Iris pigment epithelial cell (primary cell): ENCODE measurements around the gene SLC9A2.

Experiments
- DNase-seq: peaks from one replicate; pipeline ENCODE4 v3.0.0-alpha.2; 2011; ENCODE audit warnings: low read depth

The SLC9A2 gene

DNA sequence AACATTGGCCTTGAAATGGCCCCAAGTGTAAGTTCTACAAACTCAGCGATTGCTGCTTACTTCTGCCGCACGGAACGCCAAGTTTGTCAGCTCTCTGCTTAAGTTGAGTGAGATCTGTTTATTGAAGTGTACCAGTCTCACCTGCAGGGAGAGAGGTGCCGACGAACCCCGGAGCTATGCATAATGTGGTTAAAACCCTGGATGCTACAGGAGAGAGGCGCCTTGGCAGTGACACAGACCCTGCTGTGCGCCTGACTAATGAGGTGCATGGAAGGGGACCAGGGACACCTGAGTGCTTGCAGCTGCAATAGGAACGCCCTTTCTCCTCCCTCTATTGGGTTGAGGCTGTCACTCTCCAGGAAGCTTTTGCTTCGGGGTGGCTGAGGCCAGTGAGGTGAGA is 979 bp downstream of the SLC9A2 start:
- DNase-seq, result no peak

DNA sequence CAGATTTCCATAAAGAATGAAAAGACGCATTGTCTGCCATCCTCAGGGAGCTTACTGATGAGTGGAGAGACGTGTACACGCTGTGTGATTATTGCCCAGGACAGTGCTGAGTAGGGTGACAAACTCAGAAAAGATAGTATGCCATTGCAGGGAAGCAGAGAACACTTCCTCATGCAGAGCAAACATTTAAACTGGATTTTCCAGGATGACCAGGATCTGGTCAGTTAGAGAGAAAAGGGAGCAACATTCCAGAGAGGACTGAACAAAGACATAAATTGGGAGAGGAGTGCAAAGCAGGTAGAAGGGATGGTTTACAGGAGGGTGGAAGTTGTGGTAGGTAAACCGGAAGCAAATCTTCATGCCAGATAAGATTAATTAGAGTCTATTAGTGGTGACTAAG is 2.3 kb downstream of the SLC9A2 start:
- DNase-seq, result no peak

- no peak for DNase-seq
These were observed 3.3 kb downstream of the SLC9A2 start for GRCh38 chr2:102622646-102623045.

- DNase-seq, result no peak
These were observed 11.1 kb downstream of the SLC9A2 start for GRCh38 chr2:102630458-102630857.

DNA sequence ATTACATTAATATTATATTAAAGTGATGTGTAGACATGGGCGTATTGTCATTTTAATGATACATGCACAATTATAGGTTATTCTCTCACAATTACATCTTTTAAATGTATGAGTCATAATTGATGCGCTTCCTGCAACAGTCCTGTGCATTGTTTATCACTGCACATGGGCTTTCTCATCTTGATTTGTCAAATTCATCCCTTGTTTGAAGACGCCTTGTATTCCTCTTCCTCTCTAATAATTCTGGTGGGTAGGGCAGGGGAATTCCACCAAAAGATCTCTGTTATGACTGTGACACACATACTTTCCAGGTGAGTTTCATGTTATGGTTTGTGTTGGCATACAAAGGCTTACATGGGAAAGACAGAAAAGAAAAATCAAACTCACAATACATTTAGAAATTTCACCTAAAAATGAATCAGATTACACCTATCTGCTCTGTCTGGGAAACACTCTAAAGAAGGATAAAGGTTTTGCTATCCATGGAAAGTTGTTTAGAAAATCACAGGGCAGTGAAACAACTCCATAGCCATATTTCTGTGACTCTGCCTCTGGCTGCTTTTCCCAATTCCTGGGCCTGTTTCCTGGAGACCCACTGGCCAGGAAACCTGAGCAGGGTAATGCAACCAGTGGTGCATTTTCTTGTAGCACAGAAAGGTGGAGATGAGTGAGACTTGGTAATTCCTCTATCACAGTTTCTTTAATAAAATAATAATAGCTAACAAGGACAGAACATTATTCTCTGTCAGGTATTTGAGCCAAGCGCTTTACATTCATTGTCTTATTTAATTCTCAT is 13.2 kb downstream of the SLC9A2 start:
- no peak for DNase-seq

DNA sequence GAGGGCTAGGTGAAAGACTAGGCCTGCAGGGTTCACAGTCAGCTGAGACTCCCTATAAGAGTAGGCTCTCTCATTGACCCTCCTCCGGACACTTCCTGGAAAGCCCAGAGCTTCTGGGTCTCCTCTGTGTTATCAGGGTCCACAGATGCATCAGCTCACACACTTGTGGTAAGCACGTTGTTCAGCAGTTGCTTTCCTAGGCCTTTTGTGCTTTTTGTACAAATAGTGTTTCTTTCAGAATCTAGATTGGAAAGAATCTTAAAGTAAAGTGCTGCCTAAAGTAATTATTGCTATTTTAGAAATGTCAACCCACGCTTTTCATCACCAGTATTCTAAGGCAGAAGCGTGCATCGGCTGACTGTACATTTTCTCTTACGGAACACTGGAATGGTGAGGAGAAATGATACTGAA is 15.5 kb downstream of the SLC9A2 start:
- no peak for DNase-seq

DNA sequence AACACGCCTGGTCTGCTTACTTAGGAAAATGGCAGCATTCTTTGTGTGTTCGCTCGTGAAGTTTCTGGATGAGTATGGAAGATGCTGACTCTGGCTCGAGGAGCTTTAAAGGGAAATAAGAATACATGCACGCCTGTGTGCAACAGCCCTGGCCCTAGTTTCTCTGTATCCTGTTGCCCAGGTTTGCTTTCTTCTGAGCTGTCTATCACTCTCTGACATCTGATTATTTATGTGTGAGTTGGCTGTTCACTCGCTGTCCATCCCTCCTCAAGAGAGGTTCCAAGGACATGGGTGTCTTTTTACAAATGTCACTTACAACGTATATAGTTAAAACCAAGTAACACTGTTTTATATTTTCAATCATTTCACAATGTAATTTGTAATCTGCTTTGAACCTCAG is 16.0 kb downstream of the SLC9A2 start:
- no peak for DNase-seq

DNA sequence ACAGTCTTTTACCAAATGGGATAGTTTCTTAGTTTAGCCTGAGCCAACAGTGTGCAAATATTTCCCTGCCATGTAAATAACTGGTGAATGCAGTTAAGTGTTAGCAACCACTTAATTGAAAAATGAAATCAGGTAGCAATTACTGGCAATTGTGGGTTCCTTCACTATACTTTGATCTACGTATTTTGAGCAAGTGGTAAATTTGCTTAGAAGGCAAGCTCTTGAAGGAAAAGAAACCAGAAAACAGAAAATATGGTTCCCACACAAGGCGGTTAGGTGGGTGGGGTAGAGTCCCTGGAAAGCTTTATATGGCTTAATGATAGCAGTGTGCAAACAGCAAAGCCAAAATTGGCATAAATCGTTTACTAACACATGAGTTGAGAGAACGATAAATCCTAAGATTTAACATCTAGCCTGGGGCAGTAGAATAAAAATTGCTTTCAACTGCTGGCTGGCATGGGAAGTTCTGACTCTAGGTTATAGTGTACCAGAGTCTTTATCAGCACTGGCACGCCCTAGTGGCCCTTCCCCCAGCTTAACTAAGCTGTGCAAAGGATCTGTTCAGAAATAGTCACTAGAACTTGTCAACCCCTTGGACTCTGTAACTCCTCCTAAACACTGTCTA is 17.0 kb downstream of the SLC9A2 start:
- DNase-seq, result no peak

GRCh38 chr2:102637358-102637757 is 18.0 kb downstream of the SLC9A2 start:
- no peak for DNase-seq

DNA sequence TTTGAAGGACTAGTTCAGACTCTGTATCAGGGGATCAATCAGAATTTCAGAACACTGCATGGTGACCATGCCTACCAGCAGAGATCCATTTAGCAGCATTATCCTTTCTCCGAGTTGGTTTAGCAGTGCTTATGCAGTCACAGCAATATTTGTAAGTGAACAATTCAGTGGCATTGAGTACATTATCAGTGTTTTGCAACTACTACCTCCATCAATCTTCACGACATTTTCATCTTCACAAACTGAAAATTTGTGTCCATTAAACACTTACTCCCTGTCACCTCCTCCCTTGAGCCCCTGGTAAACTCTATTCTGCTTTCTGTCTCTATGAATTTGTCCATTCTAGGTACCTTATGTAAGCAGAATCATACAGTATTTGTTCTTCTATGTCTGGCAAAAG is 20.1 kb downstream of the SLC9A2 start:
- DNase-seq, result no peak

- DNase-seq, result no peak
These were observed 32.8 kb downstream of the SLC9A2 start for GRCh38 chr2:102652126-102652525.

DNA sequence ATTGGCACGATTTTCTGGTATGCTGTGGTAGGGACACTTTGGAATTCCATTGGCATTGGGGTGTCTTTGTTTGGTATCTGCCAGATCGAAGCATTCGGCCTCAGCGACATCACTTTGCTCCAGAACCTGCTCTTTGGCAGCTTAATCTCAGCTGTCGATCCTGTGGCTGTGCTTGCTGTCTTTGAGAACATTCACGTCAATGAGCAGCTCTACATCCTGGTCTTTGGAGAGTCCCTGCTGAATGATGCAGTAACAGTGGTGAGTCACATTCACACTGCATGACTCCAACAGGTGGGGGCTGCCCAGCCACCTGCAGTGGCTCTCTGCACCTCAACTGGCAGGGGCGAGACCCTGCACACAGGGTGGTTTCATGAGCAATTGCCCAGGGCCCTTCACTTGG is 38.4 kb downstream of the SLC9A2 start:
- DNase-seq, result no peak

DNA sequence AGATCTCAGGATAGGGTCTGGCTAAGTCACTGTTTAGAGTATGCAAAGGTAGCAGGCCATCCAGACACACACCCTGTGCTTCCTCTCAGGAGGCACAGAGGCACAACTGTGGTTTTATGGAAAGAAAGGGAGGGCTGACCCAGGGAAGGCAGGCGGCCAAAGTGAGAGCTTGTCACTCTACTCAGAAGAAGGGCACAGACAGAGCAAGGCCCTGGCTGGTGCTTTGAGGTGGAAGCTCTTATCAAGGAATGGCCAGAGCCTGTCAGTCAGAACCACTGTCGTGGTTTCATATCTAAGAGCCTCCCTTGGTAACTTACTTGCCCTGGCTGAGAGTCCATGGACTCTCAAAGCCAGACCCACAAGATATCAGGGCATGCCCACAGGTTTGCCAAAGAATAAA is 40.7 kb downstream of the SLC9A2 start:
- DNase-seq, result no peak

DNA sequence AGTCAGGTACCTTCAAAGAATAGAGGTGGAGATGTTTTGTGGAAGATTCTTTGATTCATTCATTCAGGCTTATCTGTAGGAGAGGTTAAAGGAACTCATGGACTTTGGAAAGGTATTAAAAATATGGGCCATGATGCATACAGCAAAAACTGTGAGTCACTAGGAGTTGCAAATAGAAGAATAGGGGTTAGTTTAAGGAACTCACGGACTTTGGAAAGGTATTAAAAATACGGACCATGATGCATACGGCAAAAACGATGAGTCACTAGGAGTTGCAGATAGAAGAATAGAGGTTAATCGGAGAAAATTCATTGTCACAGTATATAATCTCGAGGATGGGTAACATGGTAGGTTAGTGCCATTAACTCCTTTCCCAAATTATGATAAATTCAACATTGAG is 41.2 kb downstream of the SLC9A2 start:
- no peak for DNase-seq

- no peak for DNase-seq
These were observed 42.5 kb downstream of the SLC9A2 start for GRCh38 chr2:102661846-102662245.

- no peak for DNase-seq
These were observed 43.5 kb downstream of the SLC9A2 start for GRCh38 chr2:102662833-102663232.

DNA sequence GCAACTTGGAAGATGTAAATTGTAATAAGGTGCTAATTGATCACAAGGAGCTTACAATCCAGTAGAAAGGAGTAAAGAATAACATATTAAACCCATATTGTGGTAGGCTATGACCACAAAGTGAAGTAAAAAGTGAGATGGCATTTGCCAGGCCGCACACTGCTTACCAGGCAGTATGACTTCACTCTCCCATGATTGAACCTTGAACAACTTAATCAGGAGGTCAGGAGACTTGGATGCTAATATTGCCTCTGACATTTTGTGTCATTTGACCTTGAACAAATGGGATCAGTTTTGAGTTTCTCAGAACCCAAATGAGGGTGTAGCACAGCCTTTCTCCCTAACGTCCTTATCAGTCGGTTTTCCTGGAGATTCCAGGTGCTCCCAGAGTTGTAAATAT is 44.0 kb downstream of the SLC9A2 start:
- DNase-seq, result no peak

GRCh38 chr2:102664471-102664909 is 45.1 kb downstream of the SLC9A2 start:
- peak; percentile 48 for DNase-seq

DNA sequence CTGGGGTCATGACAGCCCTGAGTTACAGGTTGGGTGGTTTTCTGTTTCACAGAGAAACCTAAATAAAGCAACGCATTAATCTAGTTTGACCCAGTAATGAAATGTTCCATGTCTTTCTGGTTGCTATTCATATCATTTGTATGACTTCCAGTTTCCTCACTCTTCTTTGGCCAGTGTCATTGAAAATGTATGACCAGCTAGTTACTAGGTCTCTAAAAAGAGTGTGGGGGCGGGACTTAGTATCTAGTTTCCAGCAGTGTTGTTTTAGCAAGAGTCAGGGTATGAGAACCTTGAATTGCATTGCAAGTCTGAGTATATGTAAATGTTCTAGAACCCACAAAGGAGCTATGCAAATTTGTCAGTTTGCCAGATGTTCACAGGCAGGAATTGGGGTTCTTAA is 47.7 kb downstream of the SLC9A2 start:
- no peak for DNase-seq

DNA sequence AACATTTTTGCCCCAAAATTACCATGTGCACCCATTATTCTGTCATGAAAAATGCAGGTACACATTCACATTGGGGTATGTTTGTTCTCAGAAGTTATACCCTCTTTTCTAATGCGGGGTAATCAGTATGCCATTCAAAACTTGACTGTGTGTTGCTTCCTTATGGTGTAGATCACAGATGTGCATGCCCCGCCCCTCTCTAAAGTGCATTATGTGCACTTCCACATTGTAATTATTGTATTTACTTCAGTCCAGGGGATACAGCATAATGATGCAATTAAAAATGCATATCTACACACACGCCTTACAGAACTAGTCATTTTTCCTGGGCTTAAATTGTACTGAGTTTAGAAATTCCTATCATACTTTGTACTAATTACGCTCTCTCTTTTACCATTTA is 48.8 kb downstream of the SLC9A2 start:
- DNase-seq, result no peak

DNA sequence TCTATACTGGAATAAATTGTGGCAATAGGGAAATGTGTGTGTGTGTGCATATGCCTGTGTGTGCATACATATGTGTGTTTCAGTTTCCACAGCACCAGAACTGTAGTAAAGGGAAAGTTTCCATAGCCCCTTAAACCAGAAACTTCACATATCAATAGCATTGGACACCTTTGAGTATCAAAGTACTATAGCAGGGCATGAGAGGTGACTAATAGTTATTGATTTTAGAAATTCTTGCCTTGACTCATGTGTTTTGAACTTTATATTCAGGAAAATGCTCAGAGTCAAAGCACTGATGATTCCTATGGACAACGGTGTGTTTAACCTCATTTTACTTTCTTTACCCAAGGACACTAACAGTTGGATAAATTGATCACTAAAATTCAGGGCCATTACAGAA is 50.0 kb downstream of the SLC9A2 start:
- DNase-seq, result no peak

GRCh38 chr2:102672107-102672776 is 52.9 kb downstream of the SLC9A2 start:
- DNase-seq, result no peak

DNA sequence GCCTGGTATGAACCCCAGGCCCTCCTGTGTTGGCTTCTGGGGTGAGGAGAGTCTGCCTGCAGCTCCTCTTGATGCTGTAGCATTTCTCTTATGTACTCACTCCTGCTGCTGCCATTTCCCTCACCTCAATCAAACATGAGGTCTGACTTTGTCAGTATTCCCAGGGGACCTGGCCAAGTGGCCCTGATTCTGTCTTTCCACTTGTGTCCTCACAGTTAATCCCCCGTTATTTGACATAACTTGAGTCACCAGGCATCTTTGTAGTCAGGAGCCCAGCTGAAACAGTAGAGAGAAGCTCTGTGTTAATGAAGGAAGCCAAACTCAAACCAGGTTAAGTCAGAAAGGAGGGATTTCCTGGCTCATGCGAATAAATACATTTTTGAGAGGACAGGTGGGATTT is 55.0 kb downstream of the SLC9A2 start:
- no peak for DNase-seq
